HG02981 (cell line): ENCODE data around the gene NDUFB6.
A peak's percentile ranks its signal among the peaks of the same experiment; 100 is the strongest.
"Not testable (repeated sequence)": the region's sequence is repeated elsewhere in the genome, so short reads cannot be mapped to it uniquely, and the experiment has no call there.

Experiments used
- ATAC-seq: cut with Tn5 transposase; IDR thresholded peaks from one replicate; pipeline ENCODE4 v1.9.1; 2021; ENCODE audit warnings: mild to moderate bottlenecking, moderate library complexity; ENCODE audit not compliant: unreplicated experiment

NDUFB6 gene

DNA sequence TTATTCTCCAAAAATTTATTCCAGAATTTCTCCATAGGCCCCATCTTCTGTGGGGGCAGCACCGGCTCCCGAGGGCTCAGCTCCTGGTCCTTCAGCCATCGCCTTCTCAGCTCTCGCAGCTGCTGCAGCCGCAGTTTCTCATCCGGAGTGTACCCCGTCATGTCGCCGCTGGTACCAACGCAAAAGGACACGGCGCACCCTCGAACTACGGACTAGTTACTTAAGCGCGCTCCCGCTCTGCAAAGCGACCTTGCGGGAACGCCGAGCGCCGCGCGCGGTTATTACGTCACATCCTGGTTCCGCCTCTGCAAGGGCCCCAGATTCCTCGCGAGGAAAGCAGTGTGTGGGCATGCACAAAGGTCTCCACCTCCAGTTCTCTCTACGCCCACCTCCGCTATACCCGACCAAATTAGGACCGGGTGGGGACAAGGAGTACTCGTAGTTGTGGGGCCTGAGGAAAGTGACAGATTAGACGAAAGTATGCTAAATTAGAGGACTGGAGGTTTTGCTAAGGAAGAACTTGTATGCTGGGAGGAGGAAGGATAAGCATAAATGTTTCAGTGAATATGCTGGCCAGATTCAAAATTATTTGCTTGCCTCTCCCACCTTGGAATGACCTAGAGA lies at the start of gene NDUFB6:
Gene NDUFB6, minus strand, starts transcription at position 260 of the 624 bp plus-strand sequence. Its CDS starts 99 bp downstream, at position 161.
- ATAC-seq: peak; percentile 84

DNA sequence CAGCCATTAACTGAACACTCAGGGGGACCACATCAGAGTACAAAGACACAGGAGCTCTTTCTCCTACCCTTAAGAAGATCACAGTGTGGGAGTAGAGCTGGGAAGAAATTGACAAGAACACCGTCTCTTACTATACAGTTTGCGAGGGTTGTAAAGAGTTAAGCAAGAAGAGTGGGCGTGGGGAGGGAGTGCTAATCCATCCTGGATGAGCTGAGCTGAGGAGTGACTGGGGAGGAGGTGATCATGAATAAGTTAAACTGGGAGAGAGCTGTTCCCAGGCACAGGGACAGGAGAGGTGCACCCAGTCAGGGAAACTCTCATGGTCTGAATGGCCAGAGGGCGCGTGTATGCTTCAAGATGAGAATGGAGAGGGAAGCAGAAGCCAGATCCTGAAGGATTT lies 45.3 kb upstream of the NDUFB6 start:
- ATAC-seq: no peak

DNA sequence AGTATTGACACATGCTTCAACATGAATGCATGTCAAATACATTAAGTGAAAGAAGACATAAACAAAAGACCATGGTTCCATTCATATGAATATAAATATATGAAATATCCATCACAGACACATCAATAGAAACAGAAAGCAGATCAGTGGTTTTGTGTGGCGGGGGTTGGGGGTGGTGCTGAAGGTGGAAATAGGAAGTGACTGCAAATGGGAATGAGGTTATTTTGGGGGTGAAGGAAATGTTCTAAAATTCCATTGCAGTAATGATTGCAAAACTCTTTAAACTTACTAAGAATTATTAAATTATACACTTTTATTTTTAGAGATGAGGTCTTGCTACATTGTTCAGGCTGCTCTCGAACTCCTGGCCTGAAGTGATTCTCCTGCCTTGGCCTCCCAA lies 33.9 kb upstream of the NDUFB6 start:
- no peak for ATAC-seq

- no peak for ATAC-seq
Measured at GRCh38 chr9:32603914-32604852, 31.2 kb upstream of the NDUFB6 start.

DNA sequence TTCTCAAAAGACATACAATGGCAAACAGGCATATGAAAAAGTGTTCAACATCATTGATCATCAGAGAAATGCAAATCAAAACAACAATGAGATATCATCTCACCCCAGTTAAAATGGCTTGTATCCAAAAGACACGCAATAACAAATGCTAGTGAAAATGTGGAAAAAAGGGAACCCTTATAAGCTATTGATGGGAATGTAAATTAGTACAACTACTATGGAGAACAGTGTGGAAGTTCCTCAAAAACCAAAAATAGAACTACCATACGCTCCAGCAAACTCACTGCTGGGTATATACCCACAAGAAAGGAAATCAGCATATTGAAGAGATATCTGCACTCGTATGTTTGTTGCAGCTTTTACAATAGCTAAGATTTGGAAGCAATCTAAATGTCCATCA lies 26.1 kb upstream of the NDUFB6 start:
- ATAC-seq: not testable (repeated sequence)

DNA sequence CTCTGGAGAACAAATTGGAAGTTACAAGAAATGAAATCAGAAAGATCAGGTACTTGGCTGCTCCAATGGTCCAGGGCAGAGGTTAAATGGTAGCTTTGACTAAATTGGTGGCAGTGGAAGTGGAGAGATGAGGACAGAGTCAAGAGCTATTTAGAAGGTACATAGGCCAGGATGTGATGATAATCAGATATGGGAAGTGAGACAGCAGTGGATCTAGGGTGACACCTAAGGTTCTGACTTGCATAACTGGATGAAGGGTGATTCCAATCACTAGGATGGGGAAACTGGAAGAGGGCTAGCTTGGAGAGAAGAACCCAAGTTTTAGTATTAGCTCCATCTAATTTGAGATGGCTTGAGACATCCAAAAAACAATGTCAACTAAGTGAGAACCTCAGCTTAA lies 24.0 kb upstream of the NDUFB6 start:
- ATAC-seq: no peak

GRCh38 chr9:32596096-32596865 lies 23.3 kb upstream of the NDUFB6 start:
- ATAC-seq: no peak

DNA sequence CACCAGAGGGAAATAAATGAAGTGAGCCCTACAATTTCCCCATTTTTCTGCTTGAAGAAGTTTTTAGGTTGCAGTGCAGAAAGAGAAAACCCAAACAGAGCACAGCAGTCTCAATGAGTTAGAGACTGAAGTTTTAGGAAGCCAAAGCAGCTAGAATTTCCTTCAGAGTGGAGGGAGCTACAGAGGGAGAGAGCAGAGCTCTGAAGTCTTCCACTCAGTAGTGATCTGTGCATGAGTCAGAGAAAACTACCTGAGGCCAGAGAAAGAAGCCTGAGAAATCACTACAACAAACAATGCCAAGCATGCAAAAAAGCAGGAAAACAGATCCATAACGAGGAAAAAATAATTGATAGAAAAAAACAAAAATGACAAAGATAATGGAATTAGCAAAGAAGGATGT lies 17.9 kb upstream of the NDUFB6 start:
- ATAC-seq: no peak

GRCh38 chr9:32590476-32590875 lies 17.5 kb upstream of the NDUFB6 start:
- ATAC-seq: no peak

GRCh38 chr9:32589083-32589723 lies 16.2 kb upstream of the NDUFB6 start:
- ATAC-seq: peak; percentile 63

DNA sequence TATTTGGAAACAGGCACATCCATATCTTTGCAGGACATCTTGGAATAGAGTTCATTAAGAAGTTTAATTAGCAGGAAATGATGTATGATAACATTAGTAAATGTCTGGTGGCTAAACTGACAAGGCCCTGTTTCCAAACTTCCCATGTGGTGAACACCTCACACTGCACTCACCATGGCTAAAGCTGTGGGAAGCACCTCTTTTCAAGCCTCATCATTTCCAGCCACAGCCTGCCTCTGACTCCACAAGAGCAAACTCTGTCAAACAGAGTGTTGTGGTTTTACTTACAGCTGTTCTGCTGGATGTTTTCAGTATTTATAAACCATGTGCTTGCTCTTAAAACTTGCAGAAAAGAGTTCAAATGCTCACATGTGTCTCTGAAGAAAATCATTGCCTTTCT lies 14.9 kb upstream of the NDUFB6 start:
- ATAC-seq: no peak

- ATAC-seq: no peak
Measured at GRCh38 chr9:32584784-32585183, 11.8 kb upstream of the NDUFB6 start.

- no peak for ATAC-seq
Measured at GRCh38 chr9:32581512-32582143, 8.7 kb upstream of the NDUFB6 start.

DNA sequence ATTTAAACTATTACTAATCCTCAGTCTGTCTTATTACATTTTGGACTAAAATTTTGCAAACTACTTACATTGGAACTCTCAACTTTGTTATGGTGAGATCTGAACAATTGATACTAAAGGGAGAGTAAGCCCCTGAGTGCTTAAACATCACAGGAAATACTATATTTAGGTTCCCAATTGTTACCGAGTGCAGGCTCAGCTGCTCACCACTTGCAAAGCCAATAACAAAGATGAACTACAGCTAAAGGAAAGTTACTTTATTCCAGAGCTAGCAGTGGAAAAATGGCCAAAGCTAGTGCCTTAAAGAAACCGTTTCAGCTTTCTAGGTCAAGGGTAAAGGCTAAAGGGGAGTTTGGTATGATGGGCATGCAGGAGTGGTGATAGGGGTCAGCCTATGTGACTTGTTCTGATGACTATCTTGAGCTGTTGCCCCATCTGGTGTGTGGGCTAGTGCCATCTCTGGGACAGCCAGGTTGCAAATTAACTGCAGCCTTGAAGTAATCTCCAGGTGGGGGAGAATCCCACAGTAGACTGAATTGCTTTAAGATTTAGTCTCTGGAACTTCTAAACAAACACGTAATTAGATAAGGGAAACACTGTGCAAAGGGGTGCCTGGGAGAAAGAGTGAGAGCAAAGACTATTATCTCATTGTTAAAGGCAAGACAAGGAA lies 7.8 kb upstream of the NDUFB6 start:
- no peak for ATAC-seq

DNA sequence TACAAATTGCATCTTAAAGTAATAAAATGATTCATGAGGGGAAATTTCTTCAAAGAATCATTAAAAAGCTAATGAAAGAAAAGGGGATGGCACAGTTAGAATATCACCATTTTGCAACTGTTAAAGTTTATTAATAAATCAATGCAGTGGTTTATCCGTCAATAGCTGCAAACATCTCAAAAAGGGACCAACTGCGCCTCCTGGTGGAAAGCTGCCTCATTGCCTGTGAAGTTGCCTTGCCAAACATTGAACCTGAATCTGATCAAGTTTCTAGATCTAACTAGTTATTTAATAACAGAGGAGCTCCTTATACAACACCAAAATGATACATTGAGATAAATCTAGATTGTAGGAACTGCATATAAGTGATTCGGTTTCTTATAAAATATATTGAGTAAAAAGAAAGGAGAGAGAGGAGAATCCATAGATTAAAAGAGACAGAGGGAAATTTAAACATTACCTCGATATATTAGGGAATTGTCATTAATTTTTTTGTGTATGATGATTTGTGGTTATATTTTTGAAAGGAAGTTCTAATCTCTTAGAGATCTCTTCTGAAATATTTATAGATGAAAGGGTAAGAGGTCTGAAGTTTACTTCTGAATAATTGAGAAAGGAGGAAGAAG lies 6.9 kb upstream of the NDUFB6 start:
- no peak for ATAC-seq

GRCh38 chr9:32578976-32579375 lies 6.0 kb upstream of the NDUFB6 start:
- ATAC-seq: no peak

DNA sequence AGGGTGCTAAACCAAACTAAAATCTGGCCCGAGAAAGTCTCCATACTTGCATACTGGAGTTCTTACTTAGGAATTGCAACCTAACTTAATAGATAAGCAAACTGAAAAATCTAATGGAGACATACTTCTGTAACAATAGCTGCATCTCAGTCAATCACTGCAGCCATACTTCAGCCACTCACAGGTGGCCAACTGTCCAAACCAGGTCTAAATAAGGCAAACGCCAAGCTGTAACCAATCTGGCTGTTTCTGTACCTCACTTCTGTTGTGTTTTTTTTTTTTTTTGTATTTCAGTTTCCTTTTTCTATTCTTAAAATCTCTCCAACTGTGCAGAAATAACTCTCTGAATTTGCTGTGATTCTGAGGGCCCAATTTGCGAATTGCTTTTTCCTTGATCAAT lies 4.4 kb upstream of the NDUFB6 start:
- ATAC-seq: no peak

GRCh38 chr9:32574858-32575257 lies 1.9 kb upstream of the NDUFB6 start:
- no peak for ATAC-seq

- ATAC-seq: no peak
Measured at GRCh38 chr9:32573821-32574220, 862 bp upstream of the NDUFB6 start.
